ENCODE measurements around the gene POU2AF2. TPM values are rescaled to one million over a fixed set of nuclear protein-coding genes. Genes with fewer than 3 reads are reported as not detected.

POU2AF2 gene
- total RNA-seq, 1 experiment from 2014 or later, result not detected

- TF ChIP-seq CTCF (conservative IDR thresholded peaks at IDR 0.05), result no peak
- no peaks in the 10 kb centered on the region; a peak in 2 of 5 replicates for H3K9me3 Mint-ChIP-seq
- no peak overlapping the region for H3K27ac ChIP-seq (ENCODE audit: insufficient read length, low read depth, low read length)
- no peak overlapping the region for H2BK12ac ChIP-seq (ENCODE audit: insufficient read length, low read depth, low read length)
- no CpG with 5 or more reads among the region's 3 CpGs for WGBS (ENCODE audit: extremely low coverage, insufficient read length, low lambda C conversion rate)
- H4K5ac ChIP-seq (ENCODE audit: insufficient read length, low read depth, low read length), result no peak overlapping the region
- H4K91ac ChIP-seq (ENCODE audit: insufficient read length, low read depth, low read length), result no peak overlapping the region
- no peak overlapping the region for H3K4me3 Mint-ChIP-seq
- no peak overlapping the region for H2AFZ ChIP-seq (ENCODE audit: low read length)
- DNase-seq, result no peak
- no peak overlapping the region for H3K23ac ChIP-seq (ENCODE audit: insufficient read length, low read depth, low read length)
- no peak overlapping the region for H2BK20ac ChIP-seq (ENCODE audit: low read depth, low read length, poor library complexity, severe bottlenecking)
- no peak overlapping the region for H4K8ac ChIP-seq (replicated peaks; ENCODE audit: insufficient read length, low read depth, low read length)
- no peak overlapping the region for H3K27ac Mint-ChIP-seq
- H3K4me1 ChIP-seq (ENCODE audit: insufficient read depth, low read length), result no peaks in the 10 kb centered on the region
- H3K18ac ChIP-seq (ENCODE audit: insufficient read length, low read depth, low read length), result no peak overlapping the region
- H3K4ac ChIP-seq (ENCODE audit: low read depth, low read length), result no peak overlapping the region
- no peak overlapping the region for H2BK15ac ChIP-seq (ENCODE audit: low read depth, low read length)
- peaks cover 2 to 6% of the 10 kb centered on the region in 2 experiments; a peak in 3 of 4 replicates for H3K4me1 Mint-ChIP-seq
- H2AK5ac ChIP-seq (ENCODE audit: insufficient read length, low read length), result no peak overlapping the region
- no peak overlapping the region for H3K14ac ChIP-seq (ENCODE audit: insufficient read depth, low read length)
- H3K9ac ChIP-seq (ENCODE audit: extremely low read depth, insufficient read length, low read length), result no peak overlapping the region
- H2BK120ac ChIP-seq (ENCODE audit: low read depth, low read length, poor library complexity, severe bottlenecking), result no peak overlapping the region
- H3T11ph ChIP-seq (ENCODE audit: low read length), result no peak overlapping the region
- 0 out of 7 replicates have a peak, but pooled peaks cover 0 to 4% (median 0%) of the 10 kb centered on the region in 3 experiments for H3K36me3 Mint-ChIP-seq (ENCODE audit: insufficient read depth in 1 of 3, low read depth in 3 of 3)
- H3K9me3 ChIP-seq (ENCODE audit: control insufficient read depth, low read depth, low read length), result no peaks in the 10 kb centered on the region
- no peaks in the 10 kb centered on the region for H3K79me2 ChIP-seq (ENCODE audit: insufficient read depth, low read length)
- H3K23me2 ChIP-seq (ENCODE audit: insufficient read length, low read depth, low read length, poor library complexity, severe bottlenecking), result no peaks in the 10 kb centered on the region
- H4K20me1 ChIP-seq (ENCODE audit: control insufficient read depth, insufficient read depth, insufficient read length), result no peaks in the 10 kb centered on the region
- H3K4me2 ChIP-seq (ENCODE audit: insufficient read depth, insufficient read length, low read length), result no peak overlapping the region
- H3K27me3 ChIP-seq (ENCODE audit: insufficient read depth, low read length), result no peaks in the 10 kb centered on the region
- H3K27me3 Mint-ChIP-seq (ENCODE audit: low read depth), result peaks cover 7% of the 10 kb centered on the region; the same call in 1 of the 2 replicates
- H3K79me1 ChIP-seq (ENCODE audit: insufficient read depth, low read depth, low read length, poor library complexity, severe bottlenecking), result no peaks in the 10 kb centered on the region
- no peak overlapping the region for H2BK5ac ChIP-seq (ENCODE audit: insufficient read length, low read length)
- H3K56ac ChIP-seq (ENCODE audit: insufficient read length, low read depth, low read length), result no peak overlapping the region
These were observed 13.7 kb upstream of the POU2AF2 start for GRCh38 chr11:111231836-111232235.

All from H9 (cell line).